HepG2 (cell line): ENCODE results near the gene FAM228A. TPM values are rescaled to one million over a fixed set of nuclear protein-coding genes. Genes with fewer than 3 reads are reported as not detected.

ENCODE experiments used
- KAT8 ChIP-seq: IDR thresholded peaks from 2 replicates; pipeline ENCODE4 v1.6.1; 2016; ENCODE audit warnings: missing genetic modification reagents, missing compliant biosample characterization
- KLF15 ChIP-seq: sonication (generic); formaldehyde crosslinking; IDR thresholded peaks from 2 replicates; pipeline ENCODE4 v1.8.1; 2023; ENCODE audit warnings: borderline replicate concordance, mild to moderate bottlenecking, inconsistent platforms, missing genetic modification reagents, mixed read lengths
- NFIC ChIP-seq: IDR thresholded peaks from 2 replicates; pipeline ENCODE4 v1.6.1; 2012; ENCODE audit warnings: mild to moderate bottlenecking, low read length, inconsistent platforms
- NFKB2 ChIP-seq: sonication (generic); formaldehyde crosslinking; IDR thresholded peaks from 2 replicates; pipeline ENCODE4 v1.4.0; 2020; ENCODE audit warnings: missing genetic modification reagents, borderline replicate concordance
- ZBTB38 ChIP-seq: sonication (generic); formaldehyde crosslinking; IDR thresholded peaks from 2 replicates; pipeline ENCODE4 v1.5.1; 2020; ENCODE audit warnings: mild to moderate bottlenecking, missing genetic modification reagents
- ZNF598 ChIP-seq: sonication (generic); formaldehyde crosslinking; IDR thresholded peaks from 2 replicates; pipeline ENCODE4 v1.5.1; 2020; ENCODE audit warnings: mild to moderate bottlenecking, missing genetic modification reagents, borderline replicate concordance
- ZNF7 ChIP-seq: IDR thresholded peaks from 2 replicates; pipeline ENCODE4 v1.6.1; 2016; ENCODE audit warnings: missing biosample characterization, missing genetic modification reagents
- ZNF776 ChIP-seq: sonication (generic); formaldehyde crosslinking; IDR thresholded peaks from 2 replicates; pipeline ENCODE4 v1.4.0; 2020; ENCODE audit warnings: mild to moderate bottlenecking, missing genetic modification reagents
- polyA plus RNA-seq, 8 experiments: library from polyadenylated mRNA; depleted of rRNA in 3 of 8; stranded (reverse) in 7 of 8; unstranded in 1 of 8; fragments of >200 nt; fragmentation: Illumina TruSeq in 4 of 8; extraction: Trizol in 4 of 8; gene quantifications; 2 replicates each; pipeline versions ENCODE4 v1.2.1 to v1.2.3, GENCODE V29; 2011 to 2016; ENCODE audit warnings: low read depth in 4 of 8, missing spikeins in 1 of 8, mixed read lengths in 1 of 8; ENCODE audit not compliant: insufficient read depth in 1 of 8
- total RNA-seq, 5 experiments: library from RNA; depleted of rRNA; stranded (reverse); fragments of >200 nt; fragmentation: Illumina TruSeq; extraction: Trizol; gene quantifications; 2 replicates each; pipeline ENCODE4 v1.2.3, GENCODE V29; 2016; ENCODE audit warnings: low read depth in 1 of 5
- TF ChIP-seq, protein P1 (sequence below), 2 experiments: IDR thresholded peaks; 2 replicates each; pipeline ENCODE4 v1.6.1; 2011 to 2012; ENCODE audit warnings: low read length in 2 of 2, borderline replicate concordance in 1 of 2, low read depth in 1 of 2, mild to moderate bottlenecking in 1 of 2, moderate library complexity in 1 of 2
- TF ChIP-seq, protein P2 (sequence below): sonication (generic); formaldehyde crosslinking; IDR thresholded peaks from 2 replicates; pipeline ENCODE4 v1.5.0; 2020; ENCODE audit warnings: missing genetic modification reagents
- TF ChIP-seq, protein P3 (sequence below): sonication (generic); formaldehyde crosslinking; IDR thresholded peaks from 2 replicates; pipeline ENCODE4 v1.4.0; 2020; ENCODE audit warnings: missing genetic modification reagents, borderline replicate concordance
- TF ChIP-seq, protein P4 (sequence below): IDR thresholded peaks from 2 replicates; pipeline ENCODE4 v1.6.1; 2016; ENCODE audit warnings: low read depth
- TF ChIP-seq, protein P5 (sequence below): sonication (generic); formaldehyde crosslinking; IDR thresholded peaks from 2 replicates; pipeline ENCODE4 v1.8.0; 2022; ENCODE audit warnings: missing genetic modification reagents, mild to moderate bottlenecking, moderate library complexity, borderline replicate concordance
- TF ChIP-seq, protein P6 (sequence below): sonication (generic); formaldehyde crosslinking; IDR thresholded peaks from 2 replicates; pipeline ENCODE4 v1.8.0; 2022; ENCODE audit warnings: low read depth, missing genetic modification reagents
- TF ChIP-seq, protein P7 (sequence below): sonication (generic); formaldehyde crosslinking; IDR thresholded peaks from 2 replicates; pipeline ENCODE4 v1.4.0; 2020; ENCODE audit warnings: missing genetic modification reagents, mild to moderate bottlenecking, borderline replicate concordance

FAM228A gene
- total and polyA plus RNA-seq, 2 of the 13 experiments (the other 11 are each of a cell fraction or from before 2014, with no cell fraction given), result not detected

DNA sequence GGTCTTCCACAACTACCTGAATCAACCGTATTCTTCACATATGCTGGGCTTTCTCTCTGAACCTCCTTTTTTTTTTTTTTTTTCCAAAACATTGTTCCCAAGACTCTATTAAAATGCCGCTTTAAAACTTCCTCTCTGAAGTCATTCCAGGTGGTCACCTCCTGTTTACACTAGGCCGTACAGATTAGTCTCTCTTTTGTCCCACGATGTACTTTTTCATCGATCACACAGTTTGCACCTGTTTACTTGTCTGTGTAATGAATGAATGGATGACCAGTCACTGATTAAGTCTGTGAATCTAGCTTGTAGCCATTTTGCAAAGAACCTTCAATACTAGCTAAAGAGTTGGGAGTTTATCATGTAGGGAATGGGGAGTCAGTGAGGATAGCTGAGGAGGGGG lies 16.7 kb upstream of the FAM228A start (continued):
- TF ChIP-seq, protein P1, sequence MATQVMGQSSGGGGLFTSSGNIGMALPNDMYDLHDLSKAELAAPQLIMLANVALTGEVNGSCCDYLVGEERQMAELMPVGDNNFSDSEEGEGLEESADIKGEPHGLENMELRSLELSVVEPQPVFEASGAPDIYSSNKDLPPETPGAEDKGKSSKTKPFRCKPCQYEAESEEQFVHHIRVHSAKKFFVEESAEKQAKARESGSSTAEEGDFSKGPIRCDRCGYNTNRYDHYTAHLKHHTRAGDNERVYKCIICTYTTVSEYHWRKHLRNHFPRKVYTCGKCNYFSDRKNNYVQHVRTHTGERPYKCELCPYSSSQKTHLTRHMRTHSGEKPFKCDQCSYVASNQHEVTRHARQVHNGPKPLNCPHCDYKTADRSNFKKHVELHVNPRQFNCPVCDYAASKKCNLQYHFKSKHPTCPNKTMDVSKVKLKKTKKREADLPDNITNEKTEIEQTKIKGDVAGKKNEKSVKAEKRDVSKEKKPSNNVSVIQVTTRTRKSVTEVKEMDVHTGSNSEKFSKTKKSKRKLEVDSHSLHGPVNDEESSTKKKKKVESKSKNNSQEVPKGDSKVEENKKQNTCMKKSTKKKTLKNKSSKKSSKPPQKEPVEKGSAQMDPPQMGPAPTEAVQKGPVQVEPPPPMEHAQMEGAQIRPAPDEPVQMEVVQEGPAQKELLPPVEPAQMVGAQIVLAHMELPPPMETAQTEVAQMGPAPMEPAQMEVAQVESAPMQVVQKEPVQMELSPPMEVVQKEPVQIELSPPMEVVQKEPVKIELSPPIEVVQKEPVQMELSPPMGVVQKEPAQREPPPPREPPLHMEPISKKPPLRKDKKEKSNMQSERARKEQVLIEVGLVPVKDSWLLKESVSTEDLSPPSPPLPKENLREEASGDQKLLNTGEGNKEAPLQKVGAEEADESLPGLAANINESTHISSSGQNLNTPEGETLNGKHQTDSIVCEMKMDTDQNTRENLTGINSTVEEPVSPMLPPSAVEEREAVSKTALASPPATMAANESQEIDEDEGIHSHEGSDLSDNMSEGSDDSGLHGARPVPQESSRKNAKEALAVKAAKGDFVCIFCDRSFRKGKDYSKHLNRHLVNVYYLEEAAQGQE (IDR thresholded peaks at IDR 0.05; ENCODE audit: borderline replicate concordance in 1 of 2, low read depth in 1 of 2, low read length in 2 of 2), result no peak
- TF ChIP-seq, protein P2, sequence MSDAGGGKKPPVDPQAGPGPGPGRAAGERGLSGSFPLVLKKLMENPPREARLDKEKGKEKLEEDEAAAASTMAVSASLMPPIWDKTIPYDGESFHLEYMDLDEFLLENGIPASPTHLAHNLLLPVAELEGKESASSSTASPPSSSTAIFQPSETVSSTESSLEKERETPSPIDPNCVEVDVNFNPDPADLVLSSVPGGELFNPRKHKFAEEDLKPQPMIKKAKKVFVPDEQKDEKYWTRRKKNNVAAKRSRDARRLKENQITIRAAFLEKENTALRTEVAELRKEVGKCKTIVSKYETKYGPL (CRISPR knock-in tag), result no peak
- TF ChIP-seq KAT8 (CRISPR knock-in tag), result peak; percentile 51; the same call in 1 of the 2 replicates
- TF ChIP-seq, protein P3, sequence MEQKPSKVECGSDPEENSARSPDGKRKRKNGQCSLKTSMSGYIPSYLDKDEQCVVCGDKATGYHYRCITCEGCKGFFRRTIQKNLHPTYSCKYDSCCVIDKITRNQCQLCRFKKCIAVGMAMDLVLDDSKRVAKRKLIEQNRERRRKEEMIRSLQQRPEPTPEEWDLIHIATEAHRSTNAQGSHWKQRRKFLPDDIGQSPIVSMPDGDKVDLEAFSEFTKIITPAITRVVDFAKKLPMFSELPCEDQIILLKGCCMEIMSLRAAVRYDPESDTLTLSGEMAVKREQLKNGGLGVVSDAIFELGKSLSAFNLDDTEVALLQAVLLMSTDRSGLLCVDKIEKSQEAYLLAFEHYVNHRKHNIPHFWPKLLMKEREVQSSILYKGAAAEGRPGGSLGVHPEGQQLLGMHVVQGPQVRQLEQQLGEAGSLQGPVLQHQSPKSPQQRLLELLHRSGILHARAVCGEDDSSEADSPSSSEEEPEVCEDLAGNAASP, result 0 out of 2 replicates have a peak, but pooled peaks have one; percentile 51
- peak; percentile 79 for TF ChIP-seq NFIC
- no peak for TF ChIP-seq ZNF7 (CRISPR knock-in tag)
- TF ChIP-seq ZBTB38 (CRISPR knock-in tag), result no peak
- TF ChIP-seq, protein P4, sequence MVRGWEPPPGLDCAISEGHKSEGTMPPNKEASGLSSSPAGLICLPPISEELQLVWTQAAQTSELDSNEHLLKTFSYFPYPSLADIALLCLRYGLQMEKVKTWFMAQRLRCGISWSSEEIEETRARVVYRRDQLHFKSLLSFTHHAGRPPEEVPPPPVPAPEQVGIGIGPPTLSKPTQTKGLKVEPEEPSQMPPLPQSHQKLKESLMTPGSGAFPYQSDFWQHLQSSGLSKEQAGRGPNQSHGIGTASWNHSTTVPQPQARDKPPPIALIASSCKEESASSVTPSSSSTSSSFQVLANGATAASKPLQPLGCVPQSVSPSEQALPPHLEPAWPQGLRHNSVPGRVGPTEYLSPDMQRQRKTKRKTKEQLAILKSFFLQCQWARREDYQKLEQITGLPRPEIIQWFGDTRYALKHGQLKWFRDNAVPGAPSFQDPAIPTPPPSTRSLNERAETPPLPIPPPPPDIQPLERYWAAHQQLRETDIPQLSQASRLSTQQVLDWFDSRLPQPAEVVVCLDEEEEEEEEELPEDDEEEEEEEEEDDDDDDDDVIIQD (CRISPR knock-in tag), result peak; percentile 65
- no peak for TF ChIP-seq ZNF598 (CRISPR knock-in tag)
- no peak for TF ChIP-seq ZNF776 (CRISPR knock-in tag)
- TF ChIP-seq, protein P5, sequence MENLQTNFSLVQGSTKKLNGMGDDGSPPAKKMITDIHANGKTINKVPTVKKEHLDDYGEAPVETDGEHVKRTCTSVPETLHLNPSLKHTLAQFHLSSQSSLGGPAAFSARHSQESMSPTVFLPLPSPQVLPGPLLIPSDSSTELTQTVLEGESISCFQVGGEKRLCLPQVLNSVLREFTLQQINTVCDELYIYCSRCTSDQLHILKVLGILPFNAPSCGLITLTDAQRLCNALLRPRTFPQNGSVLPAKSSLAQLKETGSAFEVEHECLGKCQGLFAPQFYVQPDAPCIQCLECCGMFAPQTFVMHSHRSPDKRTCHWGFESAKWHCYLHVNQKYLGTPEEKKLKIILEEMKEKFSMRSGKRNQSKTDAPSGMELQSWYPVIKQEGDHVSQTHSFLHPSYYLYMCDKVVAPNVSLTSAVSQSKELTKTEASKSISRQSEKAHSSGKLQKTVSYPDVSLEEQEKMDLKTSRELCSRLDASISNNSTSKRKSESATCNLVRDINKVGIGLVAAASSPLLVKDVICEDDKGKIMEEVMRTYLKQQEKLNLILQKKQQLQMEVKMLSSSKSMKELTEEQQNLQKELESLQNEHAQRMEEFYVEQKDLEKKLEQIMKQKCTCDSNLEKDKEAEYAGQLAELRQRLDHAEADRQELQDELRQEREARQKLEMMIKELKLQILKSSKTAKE (CRISPR knock-in tag), result peak; percentile 30; the same call in 1 of the 2 replicates
- TF ChIP-seq NFKB2, result no peak
- TF ChIP-seq KLF15 (CRISPR knock-in tag), result no peak
- TF ChIP-seq, protein P6, sequence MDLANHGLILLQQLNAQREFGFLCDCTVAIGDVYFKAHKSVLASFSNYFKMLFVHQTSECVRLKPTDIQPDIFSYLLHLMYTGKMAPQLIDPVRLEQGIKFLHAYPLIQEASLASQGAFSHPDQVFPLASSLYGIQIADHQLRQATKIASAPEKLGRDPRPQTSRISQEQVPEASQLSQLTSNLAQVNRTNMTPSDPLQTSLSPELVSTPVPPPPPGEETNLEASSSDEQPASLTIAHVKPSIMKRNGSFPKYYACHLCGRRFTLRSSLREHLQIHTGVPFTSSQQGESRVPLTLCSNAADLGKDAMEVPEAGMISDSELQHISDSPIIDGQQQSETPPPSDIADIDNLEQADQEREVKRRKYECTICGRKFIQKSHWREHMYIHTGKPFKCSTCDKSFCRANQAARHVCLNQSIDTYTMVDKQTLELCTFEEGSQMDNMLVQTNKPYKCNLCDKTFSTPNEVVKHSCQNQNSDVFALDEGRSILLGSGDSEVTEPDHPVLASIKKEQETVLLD (CRISPR knock-in tag), result no peak
- TF ChIP-seq, protein P7, sequence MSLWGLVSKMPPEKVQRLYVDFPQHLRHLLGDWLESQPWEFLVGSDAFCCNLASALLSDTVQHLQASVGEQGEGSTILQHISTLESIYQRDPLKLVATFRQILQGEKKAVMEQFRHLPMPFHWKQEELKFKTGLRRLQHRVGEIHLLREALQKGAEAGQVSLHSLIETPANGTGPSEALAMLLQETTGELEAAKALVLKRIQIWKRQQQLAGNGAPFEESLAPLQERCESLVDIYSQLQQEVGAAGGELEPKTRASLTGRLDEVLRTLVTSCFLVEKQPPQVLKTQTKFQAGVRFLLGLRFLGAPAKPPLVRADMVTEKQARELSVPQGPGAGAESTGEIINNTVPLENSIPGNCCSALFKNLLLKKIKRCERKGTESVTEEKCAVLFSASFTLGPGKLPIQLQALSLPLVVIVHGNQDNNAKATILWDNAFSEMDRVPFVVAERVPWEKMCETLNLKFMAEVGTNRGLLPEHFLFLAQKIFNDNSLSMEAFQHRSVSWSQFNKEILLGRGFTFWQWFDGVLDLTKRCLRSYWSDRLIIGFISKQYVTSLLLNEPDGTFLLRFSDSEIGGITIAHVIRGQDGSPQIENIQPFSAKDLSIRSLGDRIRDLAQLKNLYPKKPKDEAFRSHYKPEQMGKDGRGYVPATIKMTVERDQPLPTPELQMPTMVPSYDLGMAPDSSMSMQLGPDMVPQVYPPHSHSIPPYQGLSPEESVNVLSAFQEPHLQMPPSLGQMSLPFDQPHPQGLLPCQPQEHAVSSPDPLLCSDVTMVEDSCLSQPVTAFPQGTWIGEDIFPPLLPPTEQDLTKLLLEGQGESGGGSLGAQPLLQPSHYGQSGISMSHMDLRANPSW (CRISPR knock-in tag), result no peak
